ENCODE measurements around the gene LGALS12.

DNA sequence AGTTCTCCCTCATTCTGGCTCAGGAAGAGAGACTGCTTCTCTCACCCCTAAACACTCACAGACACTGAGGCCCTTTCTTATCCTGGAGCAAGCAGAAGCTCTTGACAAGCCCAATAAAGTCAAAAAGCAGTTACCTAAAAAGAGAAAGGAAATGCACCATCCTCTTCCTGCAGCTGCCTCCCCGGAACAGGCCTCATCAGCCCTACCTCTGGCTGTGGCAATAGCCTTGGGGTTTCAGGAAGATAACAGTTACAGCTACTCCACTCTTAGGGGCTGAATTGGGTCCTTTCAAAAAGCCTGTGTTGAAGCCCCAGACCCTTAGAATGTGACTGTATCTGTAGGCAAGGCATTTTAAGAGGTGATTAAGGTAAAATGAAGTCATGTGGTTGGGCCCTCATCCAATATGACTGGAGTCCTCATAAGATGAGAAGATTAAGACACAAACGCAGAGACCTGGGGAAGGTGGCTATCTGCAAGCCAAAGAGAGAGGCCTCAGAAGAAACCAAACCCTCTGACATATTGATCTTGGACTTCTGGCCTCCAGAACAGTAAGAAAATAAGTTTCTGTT, 3.5 kb upstream of the LGALS12 start:
- TF ChIP-seq CTCF (IDR thresholded peaks at IDR 0.05; ENCODE audit: insufficient read depth, low read length, poor library complexity, severe bottlenecking) (no peak), EZH2phosphoT487 (conservative IDR thresholded peaks at IDR 0.05; ENCODE audit: low read length) (no peak)

All from SU-DHL-6 (cell line).